Uterus (tissue), 2 donors: ENCODE measurements around the gene POU3F2.

Experiments
- CTCF ChIP-seq, 4 experiments: fragments of 200-600 bp in 2 of 4; fragments of 450-650 bp in 2 of 4; sonication (generic) in 2 of 4; IDR thresholded peaks; one replicate each; pipeline ENCODE4 v1.5.1; 2016 to 2019; ENCODE audit warnings: antibody characterized with exemption in 4 of 4, mild to moderate bottlenecking in 2 of 4, moderate library complexity in 1 of 4
- POLR2A ChIP-seq, 2 donors: fragments of 450-650 bp; IDR thresholded peaks; one replicate each; pipeline ENCODE4 v1.6.1; 2016; ENCODE audit warnings: antibody characterized with exemption in 2 of 2, mild to moderate bottlenecking in 1 of 2, moderate library complexity in 1 of 2

GRCh38 chr6:98836962-98837944 lies 2.9 kb downstream of the POU3F2 start:
- TF ChIP-seq CTCF (IDR thresholded peaks at IDR 0.05) = no peak
- no peak for TF ChIP-seq POLR2A (IDR thresholded peaks at IDR 0.05)
